HG03159 (cell line): ENCODE data around the gene FRMD1.

Source experiments
- ATAC-seq: cut with Tn5 transposase; IDR thresholded peaks from one replicate; pipeline ENCODE4 v1.9.1; 2021; ENCODE audit warnings: mild to moderate bottlenecking, moderate library complexity; ENCODE audit not compliant: unreplicated experiment

FRMD1 gene

DNA sequence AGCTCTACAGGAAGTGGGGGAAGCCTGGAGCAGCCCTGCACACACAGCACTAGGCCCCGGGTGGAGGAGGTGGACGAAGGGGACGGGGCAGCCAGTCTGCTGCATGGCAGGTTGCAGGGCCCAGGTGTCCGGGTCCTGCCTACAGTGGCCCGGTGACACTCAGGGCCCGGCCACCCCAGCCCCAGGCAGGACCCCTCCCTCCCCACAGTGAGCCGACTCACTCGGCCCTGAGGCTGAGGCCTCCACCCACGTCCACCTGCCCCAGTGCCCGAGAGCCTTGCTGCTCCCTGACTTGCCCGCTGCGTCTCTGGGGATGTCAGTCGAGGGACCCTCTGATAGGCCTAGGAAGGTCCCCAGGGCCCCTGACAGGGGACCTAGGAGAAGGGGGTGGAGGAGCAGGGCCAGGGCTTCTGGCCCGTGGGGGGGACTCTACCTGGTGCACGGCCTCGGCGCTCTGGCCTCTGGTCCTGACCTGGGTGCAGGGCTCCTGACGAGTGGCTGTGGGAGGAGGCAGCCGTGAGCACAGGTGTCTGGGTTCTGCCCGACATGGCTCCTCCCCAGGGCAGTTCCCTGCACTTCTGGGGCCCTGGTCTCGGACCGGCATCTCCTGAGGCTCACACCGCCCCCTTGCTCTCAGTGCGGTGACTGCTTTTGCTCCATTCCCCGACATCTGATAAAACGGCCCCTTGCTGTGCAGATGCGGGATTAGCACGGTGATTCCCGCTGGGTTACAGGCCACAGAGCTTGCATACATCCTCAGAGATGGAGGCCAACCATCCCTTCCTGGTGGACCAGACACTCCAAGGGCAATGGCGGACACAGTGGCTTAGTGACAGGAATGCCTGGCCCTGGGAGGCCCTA, 20.1 kb downstream of the FRMD1 start:
- no peak for ATAC-seq

DNA sequence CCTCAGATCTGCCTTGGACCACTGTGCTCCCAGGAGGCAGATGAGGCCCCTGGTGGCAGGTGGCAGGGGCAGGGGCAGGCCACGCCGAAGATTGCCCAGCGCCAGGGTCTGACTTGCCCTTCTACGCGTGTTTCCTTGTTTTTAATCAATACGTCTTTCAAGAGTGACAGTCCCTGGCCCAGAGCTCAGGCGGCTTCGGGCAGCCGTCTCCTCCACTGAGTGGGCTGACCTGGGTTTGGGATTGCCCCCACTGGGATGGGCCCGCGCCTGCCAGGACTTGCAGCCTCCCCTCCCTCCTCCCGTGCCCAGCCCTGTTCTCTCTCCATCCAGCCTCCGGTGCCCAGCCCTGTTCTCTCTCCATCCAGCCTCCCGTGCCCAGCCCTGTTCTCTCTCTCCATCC, 21.2 kb downstream of the FRMD1 start:
- no peak for ATAC-seq

DNA sequence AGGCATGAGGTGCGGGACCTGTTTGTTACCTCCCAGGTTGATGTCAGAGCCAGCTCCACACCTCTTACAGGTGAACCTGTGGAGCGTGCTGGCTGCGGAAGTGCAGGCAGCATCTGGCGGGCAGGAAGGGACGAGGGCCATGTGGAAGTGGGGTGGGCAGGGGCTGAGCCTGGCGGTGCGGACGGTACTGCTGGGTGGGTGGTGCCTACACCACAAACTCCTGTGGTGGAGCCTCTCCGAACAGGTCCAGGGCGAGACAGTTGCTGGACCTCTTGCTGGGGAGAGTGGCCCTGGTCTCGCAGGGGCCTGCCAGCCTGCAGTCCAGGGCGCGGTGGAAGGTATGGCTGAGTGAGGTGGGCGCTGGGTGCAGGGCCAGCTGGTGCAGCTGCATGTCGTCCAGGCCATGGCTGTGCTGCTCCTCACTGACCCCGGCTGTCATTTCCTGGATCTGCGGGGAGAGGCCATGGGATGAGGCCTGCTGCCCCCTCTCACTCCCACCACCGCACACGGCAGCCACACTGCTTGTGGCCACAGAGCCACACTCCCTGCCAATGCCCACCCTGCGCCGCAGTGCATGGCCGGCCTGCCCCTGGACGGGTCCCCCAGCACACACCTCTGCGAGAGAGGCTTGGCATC, 22.0 kb downstream of the FRMD1 start:
- no peak for ATAC-seq

DNA sequence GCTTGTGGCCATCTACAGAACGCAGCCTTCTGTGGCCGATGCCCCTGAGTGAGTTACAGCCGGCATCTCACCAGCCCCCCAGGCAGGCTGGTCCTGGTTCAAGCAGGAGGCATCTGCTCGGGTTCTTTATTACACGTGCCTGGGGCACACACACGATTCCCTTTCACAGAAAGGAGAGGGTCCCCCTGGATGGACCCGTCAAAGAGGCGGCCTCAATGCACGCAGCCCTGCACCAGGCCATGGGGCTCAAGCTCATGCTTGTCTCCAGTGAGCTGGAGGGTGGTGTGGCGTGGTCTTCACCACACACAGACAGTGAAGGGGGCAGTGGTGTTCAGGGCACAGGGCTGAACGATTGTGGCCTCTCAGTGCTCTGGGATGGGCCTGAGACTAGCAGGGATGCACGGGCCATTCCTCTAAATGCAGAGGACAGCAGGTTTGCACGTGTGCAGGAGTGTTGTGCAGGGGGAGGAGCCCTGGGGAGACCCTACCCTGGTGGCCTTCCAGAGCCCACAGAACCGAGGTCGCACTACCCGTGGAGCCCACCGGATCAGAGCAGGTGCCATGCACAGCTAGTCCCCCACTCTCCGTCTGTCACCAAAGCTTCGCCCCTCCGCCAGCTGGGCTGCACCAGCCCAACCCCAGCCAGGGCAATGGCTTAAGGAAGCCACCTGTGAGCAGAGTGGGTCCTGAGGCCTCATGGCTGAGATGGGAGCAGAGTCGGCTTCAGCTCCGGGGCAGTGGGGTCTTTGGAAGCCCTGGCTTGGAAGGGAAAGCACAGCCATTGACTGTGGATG, 23.1 kb downstream of the FRMD1 start:
- ATAC-seq: no peak

DNA sequence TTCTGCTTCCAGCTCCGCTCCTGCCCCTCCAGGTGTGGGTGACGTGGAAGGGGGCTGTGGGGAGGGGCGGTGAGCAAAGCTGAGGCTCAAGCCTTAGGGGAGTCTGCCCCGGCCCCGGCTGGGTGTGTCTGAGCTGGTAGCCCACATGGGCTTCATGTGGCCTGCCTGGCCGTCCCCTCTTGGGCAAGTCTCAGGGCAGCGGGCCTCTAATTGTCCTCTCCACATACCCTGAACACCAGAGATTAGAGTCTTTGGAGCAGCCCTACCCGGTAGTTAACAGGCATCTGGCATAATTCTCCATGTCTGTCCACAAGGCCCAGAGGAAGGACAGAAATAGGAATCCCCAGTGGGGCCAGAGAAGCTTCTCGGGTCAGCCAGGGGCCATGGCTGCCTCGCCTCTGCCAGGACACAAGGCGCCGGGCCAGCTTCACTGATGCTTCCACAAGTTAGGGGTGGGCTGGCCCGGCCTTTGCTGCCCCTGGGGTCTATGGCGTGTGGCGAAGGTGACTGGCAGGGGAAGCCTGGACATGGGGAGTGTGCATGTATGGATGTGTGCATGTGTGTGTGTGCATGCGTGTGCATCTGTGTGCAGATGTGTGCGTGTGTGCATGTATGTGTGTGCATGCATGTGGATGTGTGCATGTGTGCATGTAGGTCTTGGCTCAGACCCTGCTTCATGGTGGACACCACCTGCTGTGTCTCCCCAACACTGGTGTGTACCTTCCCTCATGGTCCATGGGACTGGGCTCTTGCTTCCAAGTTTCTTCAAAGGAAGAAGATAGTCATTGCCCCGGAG, 24.0 kb downstream of the FRMD1 start:
- no peak for ATAC-seq

DNA sequence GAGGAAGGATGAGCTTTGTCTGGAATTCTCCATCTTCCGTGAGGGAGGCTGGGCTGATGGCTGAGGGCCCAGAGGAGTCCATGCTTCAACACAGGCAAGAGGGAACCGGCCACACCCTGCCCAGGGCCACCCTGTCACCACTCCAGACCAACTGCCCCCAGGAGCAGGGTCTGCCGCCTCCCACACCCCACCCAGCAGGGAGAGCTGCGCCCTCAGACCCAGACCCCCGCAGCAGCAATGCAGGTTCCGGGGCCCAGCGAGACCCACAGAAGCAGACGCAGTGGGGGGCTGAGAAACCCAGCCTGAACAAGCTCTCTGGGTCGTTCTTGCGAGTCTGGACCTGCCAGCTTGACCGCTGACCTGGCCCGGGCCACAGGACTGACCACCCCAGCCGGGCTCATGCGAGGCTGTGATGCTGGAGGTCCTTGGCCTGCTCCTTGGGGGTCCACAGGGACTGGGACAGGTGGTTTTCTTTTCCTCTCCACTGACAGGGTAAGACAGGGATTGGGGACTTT, 25.0 kb downstream of the FRMD1 start:
- ATAC-seq: no peak

DNA sequence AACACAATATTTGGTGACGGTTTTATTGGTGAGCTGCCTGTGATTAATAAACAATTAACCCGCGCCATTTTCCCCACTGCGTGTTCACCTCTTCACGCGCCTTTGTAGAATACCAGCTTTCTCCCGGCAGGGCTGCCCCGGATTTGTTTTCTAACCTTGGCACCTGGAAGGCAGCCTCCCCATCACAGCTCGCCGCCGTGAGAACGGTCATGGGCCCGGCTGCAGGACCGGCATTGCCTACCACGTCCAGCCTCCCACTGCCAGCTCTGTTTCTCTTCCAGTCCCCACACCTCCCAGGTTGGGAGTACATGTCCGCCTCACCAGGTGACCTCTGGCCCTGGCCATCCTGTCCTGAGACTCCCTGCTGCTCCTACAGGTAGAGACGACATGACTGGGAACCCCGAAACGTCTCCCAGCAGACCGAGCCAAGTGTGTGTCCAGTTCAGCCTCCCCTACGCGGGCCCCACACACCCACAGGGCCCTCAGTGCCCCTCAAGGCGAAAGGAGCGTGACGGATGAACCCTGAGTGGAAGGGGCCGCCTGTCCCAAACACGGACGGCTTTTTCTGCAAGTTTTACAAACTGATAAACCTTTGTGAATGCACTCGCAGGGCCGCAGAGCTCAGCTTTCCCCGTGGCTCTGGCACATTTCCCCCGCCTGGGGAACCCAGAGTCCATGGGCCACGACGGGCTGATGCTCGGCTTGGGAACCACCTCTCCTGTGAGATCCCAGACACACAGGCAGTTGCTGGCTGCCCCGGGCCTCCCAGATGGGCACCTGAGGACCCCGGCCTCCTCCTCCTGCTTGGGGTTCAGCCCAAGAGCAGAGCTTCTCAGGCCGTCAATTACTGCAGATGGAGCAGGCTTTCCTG, 25.7 kb downstream of the FRMD1 start:
- ATAC-seq: no peak

DNA sequence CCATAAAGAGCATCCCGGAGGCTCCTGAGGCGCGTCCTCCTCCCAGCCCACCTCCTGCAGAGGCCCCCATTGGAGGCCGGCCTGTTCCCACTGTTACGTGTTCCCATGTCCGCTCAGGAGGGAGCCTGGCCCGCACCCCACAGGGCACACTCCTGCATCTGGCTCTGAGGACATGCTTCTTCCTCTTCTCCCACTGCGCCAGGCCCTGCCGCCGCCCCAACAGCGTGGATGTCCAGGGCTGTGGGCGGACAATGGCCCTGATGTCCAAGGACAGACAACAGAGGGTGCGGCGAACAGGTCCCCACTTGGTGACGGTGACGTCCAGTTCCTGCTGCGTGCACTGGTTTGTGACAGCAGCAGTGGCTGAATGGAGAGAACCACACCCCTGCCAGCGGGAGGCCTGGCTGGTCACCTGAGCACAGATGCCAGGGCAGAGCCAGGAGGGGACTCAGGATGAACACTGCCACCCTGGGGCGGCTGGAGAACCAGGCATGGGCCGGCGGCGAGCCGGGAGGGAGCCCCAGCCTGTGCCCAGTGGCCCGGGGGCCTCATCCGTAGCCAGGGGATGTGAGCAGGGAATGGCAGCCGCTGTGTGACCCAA, 26.6 kb downstream of the FRMD1 start:
- no peak for ATAC-seq

DNA sequence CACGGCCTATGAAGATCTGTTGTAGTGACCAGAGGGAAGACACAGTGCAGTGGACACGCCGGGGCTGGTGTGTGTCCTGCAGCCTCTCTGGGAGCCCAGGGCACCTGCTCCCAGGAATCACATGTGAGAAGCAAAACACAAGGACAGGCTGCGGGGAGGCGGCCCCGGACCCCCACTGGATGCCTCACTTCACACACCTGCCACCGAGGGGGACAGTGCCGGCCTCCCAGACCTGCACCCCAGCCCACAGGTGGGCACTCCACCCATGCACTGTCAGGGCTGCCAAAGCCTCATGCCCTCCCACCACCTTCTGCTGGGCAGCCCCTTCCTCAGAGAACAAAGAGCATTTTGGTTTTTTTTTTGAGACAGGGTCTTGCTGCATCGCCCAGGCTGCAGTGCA, 27.4 kb downstream of the FRMD1 start:
- no peak for ATAC-seq

DNA sequence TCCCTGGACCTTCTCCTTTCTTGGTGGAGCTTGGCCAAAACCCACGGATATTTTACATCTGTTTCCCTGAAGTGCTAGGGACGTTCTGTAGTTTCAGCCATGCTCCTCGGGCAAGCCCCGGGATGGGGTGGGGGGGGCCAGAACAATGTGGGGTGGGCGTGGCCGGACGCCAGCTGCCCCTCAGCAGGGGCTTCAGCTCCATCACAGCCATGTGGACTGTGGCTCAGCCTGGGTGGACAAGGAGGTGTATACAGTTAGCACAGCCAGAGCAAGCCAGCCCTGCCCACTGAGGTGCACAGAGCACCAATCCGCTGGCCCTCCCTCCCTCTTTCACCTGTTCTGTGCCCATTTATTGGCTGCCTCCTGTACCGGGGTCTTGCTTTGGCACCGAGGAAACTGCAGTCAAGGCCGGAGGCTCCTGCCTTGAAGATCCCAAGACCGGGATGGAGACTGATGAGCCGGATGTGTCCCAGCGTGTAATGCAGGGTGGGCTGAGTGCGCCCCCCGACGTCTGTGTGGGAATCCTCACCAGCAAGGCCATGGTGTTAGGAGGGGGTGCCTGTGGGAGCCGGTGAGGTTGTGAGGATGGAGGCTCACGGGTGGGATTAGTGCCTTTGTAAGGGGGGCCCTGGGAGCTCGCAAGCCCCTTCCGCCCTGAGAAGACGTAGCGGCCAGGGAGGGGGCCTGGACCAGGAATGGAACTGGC, 28.0 kb downstream of the FRMD1 start:
- ATAC-seq: no peak

DNA sequence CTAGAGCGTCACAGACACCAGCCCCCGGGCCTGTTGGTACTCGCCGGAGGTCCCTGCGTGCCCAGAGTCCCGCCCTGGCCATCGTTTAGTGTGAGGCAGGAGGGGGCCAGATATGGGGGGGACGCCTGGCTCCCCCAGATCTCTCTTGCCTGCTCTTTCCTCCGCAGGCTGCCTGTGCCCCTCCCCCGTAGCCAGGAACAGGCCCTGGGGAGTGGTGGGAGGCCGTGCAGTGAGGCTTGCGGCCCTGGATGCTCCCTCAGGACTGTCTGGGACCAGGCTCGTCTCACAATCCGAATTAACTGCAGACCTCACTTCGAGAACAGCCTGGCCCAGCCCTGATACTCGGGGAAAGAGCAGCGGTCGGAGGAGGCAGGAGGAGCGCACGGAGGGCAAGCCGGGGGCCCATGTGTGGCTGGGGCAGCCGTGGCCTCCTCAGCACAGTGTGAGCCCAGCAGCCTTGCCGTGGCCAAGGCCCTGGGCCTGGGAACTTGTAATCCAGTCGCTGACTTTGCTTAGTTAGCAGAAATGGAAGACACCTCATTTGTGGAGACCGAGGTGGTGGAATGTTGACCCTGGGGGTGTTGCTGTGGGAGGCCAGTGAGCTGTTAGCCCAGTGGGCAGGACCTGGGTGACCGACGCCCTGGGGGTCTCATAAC, 28.7 kb downstream of the FRMD1 start:
- no peak for ATAC-seq

DNA sequence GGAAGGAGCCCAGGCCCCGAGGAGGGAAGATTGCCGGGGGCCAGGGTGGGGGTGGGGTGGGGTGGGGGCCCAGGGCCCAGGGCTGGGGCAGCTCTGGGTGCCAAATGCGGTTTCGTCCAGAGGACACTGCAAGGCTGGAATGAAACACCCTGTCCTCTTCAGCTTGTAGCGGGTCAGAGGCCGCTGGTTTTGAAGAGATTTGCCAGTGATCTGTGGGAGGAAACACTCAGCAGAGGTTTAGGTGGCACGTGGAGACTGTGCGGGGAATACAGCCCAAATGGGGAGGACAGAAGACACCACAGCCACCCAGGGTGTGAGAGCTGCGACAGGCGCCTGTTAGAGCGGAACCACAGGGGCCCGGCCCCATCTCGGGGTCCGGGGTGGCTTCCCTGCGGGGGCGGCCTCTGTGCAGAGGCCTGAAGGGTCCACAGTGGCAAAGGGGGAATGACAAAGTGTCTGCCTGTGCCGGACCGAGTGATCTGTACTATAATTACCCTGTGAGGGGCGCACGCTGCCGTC, 29.2 kb downstream of the FRMD1 start:
- ATAC-seq: no peak

DNA sequence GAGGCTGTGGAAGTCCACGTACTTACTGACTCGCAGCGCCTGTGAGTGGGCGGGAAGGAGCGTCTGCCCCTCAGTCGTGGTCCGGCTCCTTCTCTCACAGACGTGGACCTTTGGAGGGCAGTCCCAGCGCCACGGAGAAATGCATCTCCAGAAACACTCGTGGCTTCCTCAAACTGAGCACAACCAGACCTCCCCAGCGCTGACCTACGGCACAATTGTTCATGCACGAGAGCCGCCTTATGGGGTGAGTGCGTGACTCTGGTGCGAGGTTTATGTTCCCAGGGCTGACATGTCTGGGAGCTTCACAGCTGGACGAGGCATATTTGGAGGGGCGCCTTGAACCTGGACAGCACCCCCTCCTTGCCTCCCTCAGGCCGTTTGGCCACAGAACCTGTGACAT, 29.7 kb downstream of the FRMD1 start:
- ATAC-seq: no peak

DNA sequence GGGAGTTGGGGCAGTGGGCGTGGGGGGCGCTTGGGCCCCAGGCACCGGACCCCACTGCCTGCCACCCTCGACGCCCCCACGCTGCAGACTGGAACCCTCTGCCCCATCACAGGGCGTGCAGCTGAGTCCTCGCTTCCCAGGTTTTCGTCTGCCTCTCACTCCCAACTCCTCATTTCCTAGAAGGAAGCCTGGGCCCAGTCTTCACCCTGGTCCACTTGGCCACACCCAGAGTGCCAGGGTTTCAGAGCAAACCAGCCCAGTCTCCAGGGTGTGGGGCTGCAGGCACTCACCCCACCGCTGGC, 30.3 kb downstream of the FRMD1 start:
- ATAC-seq: no peak

DNA sequence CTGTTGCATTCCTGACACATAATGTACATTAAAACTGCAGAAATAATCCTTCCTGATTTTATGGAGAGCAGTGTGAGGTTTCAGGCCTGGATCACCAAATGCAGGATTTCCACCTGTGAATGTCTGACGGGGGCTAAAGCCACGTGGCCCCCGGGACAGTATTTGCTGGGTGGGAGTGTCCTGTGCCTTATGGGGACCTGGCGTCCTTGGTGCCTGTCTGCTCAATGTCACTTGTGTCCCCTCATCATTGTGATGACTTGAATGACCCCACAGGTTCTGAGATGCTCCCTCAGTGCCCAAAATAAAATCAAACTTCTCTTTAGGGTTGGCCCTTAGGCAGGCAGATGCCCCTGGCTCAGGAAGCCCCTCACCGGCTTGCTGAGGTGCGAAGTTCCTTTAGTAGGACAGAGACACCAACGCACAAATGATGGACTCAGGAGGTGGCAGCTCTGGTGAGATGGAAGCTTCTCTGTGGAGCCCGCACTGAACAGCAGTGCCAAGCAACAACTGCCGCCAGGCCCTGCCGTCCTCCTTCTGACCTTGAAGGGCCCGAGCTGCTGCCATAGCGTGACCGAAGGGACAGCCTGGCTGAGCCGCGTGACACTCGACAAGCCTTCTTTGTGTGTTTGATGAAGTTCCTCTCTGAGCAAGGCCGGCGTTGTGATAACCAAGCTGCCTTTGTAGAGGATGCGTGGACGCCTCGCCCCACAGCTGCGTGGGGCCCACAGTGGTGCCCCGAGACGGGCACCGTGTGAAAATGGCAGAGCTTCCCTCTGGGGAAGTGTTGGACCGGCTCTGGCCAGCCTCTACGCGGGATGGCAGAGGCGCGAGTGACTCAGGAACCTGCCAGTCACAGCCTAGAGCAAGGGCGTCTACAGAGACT, 30.9 kb downstream of the FRMD1 start:
- ATAC-seq: no peak

DNA sequence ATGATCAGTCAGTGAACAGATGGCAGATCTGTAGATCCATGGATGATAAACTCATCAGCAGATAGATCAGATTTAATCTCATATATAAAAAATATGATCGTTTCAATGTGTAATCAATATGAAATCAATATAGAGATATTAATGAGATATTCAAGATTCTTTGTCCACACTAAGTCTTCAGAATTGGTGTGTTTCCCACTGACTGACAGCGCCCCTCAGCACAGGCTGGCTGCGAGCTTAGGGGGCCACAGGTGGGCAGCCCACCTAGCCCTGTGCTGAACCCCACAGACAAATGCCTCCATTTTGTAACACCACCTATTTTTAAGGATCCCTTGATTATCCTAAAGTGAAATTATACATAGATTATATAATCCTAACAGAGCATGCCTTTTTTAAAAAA, 32.3 kb downstream of the FRMD1 start:
- ATAC-seq: no peak
